ENCODE results near the gene PKP3. TPM values are rescaled to one million over a fixed set of nuclear protein-coding genes. Genes with fewer than 3 reads are reported as not detected.

Gene PKP3
- total RNA-seq, 2 experiments from 2014 or later: 0.60 TPM; not detected in 1

DNA sequence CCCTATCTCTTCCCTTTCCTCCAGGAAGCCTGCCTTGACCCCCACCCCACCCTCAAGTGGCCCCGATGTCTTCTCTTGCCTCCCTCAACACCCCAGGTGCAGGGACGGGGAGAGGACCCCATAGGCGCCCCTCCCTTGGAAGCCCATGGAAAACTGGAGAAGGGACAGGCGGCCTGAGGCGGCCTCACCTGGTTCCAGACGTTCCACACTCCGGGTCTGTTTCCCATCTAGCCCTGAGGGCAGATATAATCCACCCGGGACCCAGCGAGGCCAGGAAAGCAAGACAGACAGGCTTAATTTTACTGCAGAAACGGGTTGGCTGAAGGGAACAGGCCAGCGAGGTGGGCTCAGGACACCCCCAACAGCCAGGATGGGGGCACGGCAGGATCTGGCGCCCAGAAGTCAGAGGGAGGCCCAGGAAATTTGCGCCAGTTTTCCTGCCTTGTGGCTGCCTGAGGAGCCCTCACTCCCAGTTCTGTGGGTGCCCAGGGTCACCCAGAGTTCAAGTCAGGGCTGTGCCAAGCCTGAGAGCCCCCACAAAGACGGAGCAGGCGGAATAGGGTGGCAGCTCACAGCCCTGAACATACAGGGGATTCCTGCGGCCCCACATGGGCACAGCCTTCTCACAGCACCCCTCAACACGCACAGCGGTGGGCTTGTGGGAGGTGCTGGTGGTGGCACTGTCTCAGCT is 23.8 kb downstream of the PKP3 start:
- Mint-ChIP-seq H3K36me3 (ENCODE audit: low read depth) (peaks cover 18% of the 10 kb centered on the region), H3K4me1 (ENCODE audit: low read depth) (peaks cover 31% of the 10 kb centered on the region), H3K9me3 (no peaks in the 10 kb centered on the region), H3K27me3 (no peaks in the 10 kb centered on the region), H3K4me3 (peak overlapping the region; percentile 86), H3K27ac (peak overlapping the region; percentile 78)
- H3K36me3 ChIP-seq (ENCODE audit: insufficient read depth, low read length): peaks cover under 1% of the 10 kb centered on the region
- TF ChIP-seq, protein P1, sequence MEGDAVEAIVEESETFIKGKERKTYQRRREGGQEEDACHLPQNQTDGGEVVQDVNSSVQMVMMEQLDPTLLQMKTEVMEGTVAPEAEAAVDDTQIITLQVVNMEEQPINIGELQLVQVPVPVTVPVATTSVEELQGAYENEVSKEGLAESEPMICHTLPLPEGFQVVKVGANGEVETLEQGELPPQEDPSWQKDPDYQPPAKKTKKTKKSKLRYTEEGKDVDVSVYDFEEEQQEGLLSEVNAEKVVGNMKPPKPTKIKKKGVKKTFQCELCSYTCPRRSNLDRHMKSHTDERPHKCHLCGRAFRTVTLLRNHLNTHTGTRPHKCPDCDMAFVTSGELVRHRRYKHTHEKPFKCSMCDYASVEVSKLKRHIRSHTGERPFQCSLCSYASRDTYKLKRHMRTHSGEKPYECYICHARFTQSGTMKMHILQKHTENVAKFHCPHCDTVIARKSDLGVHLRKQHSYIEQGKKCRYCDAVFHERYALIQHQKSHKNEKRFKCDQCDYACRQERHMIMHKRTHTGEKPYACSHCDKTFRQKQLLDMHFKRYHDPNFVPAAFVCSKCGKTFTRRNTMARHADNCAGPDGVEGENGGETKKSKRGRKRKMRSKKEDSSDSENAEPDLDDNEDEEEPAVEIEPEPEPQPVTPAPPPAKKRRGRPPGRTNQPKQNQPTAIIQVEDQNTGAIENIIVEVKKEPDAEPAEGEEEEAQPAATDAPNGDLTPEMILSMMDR (IDR thresholded peaks at IDR 0.05): no peak
- peaks cover 43% of the 10 kb centered on the region for H3K4me1 ChIP-seq (ENCODE audit: insufficient read depth, low read length)
- H3K27ac ChIP-seq (ENCODE audit: low read depth in 1 of 2, low read length in 2 of 2): no peak overlapping the region
- H3K9me3 ChIP-seq (ENCODE audit: control insufficient read depth in 1 of 2, insufficient read depth in 1 of 2, low read length in 2 of 2): no peaks in the 10 kb centered on the region
- ChIA-PET POLR2A (interaction anchor here (1.0 to 4.7 kb wide), 7 partner anchors 12 to 211 kb away, joined by 3 to 75 read pairs (median 13); partner anchors contain the start of genes ANO9, BET1L, PTDSS2 and RIC8A), CTCF (interaction anchor here (3.2 to 3.3 kb wide), 2 partner anchors 11 to 30 kb away, joined by 16 read pairs; no protein-coding TSS in a partner anchor)
- H3K27me3 ChIP-seq (ENCODE audit: control insufficient read depth in 1 of 2, insufficient read depth in 2 of 2, low read length in 2 of 2): no peaks in the 10 kb centered on the region
- peak in 1 of 14 experiments; percentile 6 for DNase-seq
- peak overlapping the region; percentile 10 for H3K4me3 ChIP-seq (ENCODE audit: low read length)
- ATAC-seq (ENCODE audit: poor library complexity): no peak
- intact Hi-C loops (cut with DNase I, micrococcal nuclease): loop anchor here in 1 of 2 experiments (2.0 to 10.0 kb wide), 2 partner anchors 23 to 53 kb away; partner anchors contain the start of gene B4GALNT4

DNA sequence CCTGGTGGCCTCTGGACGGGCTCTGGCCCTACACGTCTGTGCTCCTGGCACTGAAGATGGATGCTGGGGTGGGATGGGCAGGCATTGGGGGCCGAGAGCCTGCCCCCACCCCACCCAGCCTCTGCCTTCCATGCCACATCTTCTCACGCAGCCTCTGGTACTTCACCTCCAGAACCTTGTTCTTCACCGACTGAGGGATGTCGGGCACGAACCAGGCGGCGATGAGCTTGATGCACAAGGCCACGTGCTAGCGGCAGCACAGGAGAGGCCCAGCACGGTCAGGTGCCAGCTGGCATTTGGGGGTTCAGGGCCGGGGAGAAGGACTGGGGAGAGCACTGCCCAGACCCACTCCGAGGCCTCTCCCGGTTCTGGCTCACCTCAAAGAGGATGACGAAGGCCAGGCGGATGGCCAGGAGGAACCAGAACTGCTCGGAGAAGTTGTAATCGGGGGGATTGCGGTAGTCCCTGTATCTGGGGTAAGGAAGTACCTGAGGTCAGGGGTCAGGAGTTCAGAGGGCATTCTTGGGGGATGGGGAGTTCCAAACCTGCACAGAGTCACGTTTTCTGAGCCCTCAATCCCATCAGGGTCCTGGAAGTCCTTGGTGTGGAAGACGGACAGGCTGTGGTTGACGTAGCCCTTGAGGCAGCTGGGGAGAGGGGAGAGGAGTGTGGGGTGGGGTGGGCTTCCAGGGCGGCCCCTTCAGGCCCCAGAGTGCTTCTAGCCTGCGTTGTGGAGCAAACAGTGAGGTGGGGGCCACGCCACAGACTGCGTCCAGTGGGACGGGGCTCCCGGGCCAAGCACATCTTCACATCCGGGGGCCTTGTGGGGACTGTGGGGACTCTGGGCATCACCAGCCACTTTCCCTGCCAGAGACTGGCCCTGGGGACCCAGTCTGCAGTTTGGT is 24.6 kb downstream of the PKP3 start:
- Mint-ChIP-seq H3K27ac (peak overlapping the region; percentile 78), H3K9me3 (no peaks in the 10 kb centered on the region), H3K4me3 (peak overlapping the region; percentile 67), H3K27me3 (no peaks in the 10 kb centered on the region), H3K4me1 (ENCODE audit: low read depth) (peaks cover 24% of the 10 kb centered on the region), H3K36me3 (ENCODE audit: low read depth) (peaks cover 15% of the 10 kb centered on the region)
- Histone ChIP-seq H3K27ac (ENCODE audit: low read depth in 1 of 2, low read length in 2 of 2) (no peak overlapping the region), H3K4me3 (ENCODE audit: low read length) (no peak overlapping the region), H3K36me3 (ENCODE audit: insufficient read depth, low read length) (peaks cover 2% of the 10 kb centered on the region), H3K4me1 (ENCODE audit: insufficient read depth, low read length) (peaks cover 35% of the 10 kb centered on the region), H3K27me3 (ENCODE audit: control insufficient read depth in 1 of 2, insufficient read depth in 2 of 2, low read length in 2 of 2) (no peaks in the 10 kb centered on the region), H3K9me3 (ENCODE audit: control insufficient read depth in 1 of 2, insufficient read depth in 1 of 2, low read length in 2 of 2) (no peaks in the 10 kb centered on the region)
- ATAC-seq (ENCODE audit: poor library complexity): no peak
- TF ChIP-seq, protein P1 (IDR thresholded peaks at IDR 0.05): no peak
- ChIA-PET CTCF (no interaction called here), POLR2A (interaction anchor here (4.7 kb wide), 1 partner anchor 31 kb away, joined by 63 read pairs; the partner anchor contains the start of gene PTDSS2)
- peak in 1 of 14 experiments; percentile 4 for DNase-seq
- intact Hi-C loops (cut with DNase I, micrococcal nuclease): loop anchor here in 1 of 2 experiments (10.0 kb wide), 1 partner anchor 54 kb away; the partner anchor contains the start of gene B4GALNT4

- Mint-ChIP-seq H3K27ac (no peak overlapping the region), H3K4me1 (ENCODE audit: low read depth) (peaks cover 20% of the 10 kb centered on the region), H3K27me3 (no peaks in the 10 kb centered on the region), H3K4me3 (peak overlapping the region; percentile 51), H3K9me3 (no peaks in the 10 kb centered on the region), H3K36me3 (ENCODE audit: low read depth) (peaks cover 15% of the 10 kb centered on the region)
- H3K4me1 ChIP-seq (ENCODE audit: insufficient read depth, low read length): peaks cover 30% of the 10 kb centered on the region
- H3K9me3 ChIP-seq (ENCODE audit: control insufficient read depth in 1 of 2, insufficient read depth in 1 of 2, low read length in 2 of 2): no peaks in the 10 kb centered on the region
- H3K4me3 ChIP-seq (ENCODE audit: low read length): no peak overlapping the region
- intact Hi-C loops (cut with DNase I, micrococcal nuclease): loop anchor here in 1 of 2 experiments (10.0 kb wide), 1 partner anchor 55 kb away; the partner anchor contains the start of gene B4GALNT4
- ATAC-seq (ENCODE audit: poor library complexity): no peak
- ChIA-PET POLR2A (no interaction called here), CTCF (no interaction called here)
- no peak overlapping the region for H3K27ac ChIP-seq (ENCODE audit: low read depth in 1 of 2, low read length in 2 of 2)
- TF ChIP-seq, protein P1 (IDR thresholded peaks at IDR 0.05): no peak
- peak in 1 of 14 experiments; percentile 4 for DNase-seq
- peaks cover 6% of the 10 kb centered on the region for H3K36me3 ChIP-seq (ENCODE audit: insufficient read depth, low read length)
- H3K27me3 ChIP-seq (ENCODE audit: control insufficient read depth in 1 of 2, insufficient read depth in 2 of 2, low read length in 2 of 2): no peaks in the 10 kb centered on the region
These were observed 25.4 kb downstream of the PKP3 start for GRCh38 chr11:419248-420005.

Data from CD4-positive, alpha-beta T cell (primary cell).